Measurements from ENCODE around the gene TENT4B. TPM values are rescaled to one million over a fixed set of nuclear protein-coding genes. Genes with fewer than 3 reads are reported as not detected.

The TENT4B gene
- polyA plus RNA-seq, 2 of the 4 experiments (the other 2 are of a cell fraction): 12.2 to 19.4 TPM

- TF ChIP-seq EHF (CRISPR knock-in tag; IDR thresholded peaks at IDR 0.05): no peak
- TF ChIP-seq FOXS1 (CRISPR knock-in tag; IDR thresholded peaks at IDR 0.05): no peak
- no peak for TF ChIP-seq RARB (CRISPR knock-in tag; IDR thresholded peaks at IDR 0.05)
- TF ChIP-seq EHMT2 (IDR thresholded peaks at IDR 0.05; ENCODE audit: low read depth): no peak
- TF ChIP-seq RAD21 (conservative IDR thresholded peaks at IDR 0.05 in 1 of 2, IDR thresholded peaks at IDR 0.05 in 1 of 2): no peak
- TF ChIP-seq FOSB (CRISPR knock-in tag; IDR thresholded peaks at IDR 0.05): no peak
- no peak for TF ChIP-seq POLR2A (IDR thresholded peaks at IDR 0.05; ENCODE audit: low read length)
- no peak for TF ChIP-seq ZSCAN20 (CRISPR knock-in tag; IDR thresholded peaks at IDR 0.05)
- no peak for TF ChIP-seq BCL3 (IDR thresholded peaks at IDR 0.05)
- no peak for TF ChIP-seq JUN (IDR thresholded peaks at IDR 0.05)
- DNase-seq (ENCODE audit: low read depth in 1 of 2, low spot score in 1 of 2) (peak in 1 of 2 experiments; percentile 34), ATAC-seq (peak; percentile 25 to 45), FAIRE-seq (no peak)
- ChIA-PET POLR2A (no interaction called here), CTCF (interaction anchor here (2.5 kb wide), 1 partner anchor 57 kb away, joined by 11 read pairs; no protein-coding TSS in a partner anchor)
- peak overlapping the region; percentile 71 for H3K4me3 ChIP-seq
- peak overlapping the region; percentile 99 for H3K4me2 ChIP-seq
- WGBS (ENCODE audit: missing lambda C conversion rate): 3% methylated on average over 32 of the region's 89 CpGs
- H3K27ac ChIP-seq: peak overlapping the region; percentile 96
- no peaks in the 10 kb centered on the region for H3K9me3 ChIP-seq
- peaks cover 29% of the 10 kb centered on the region for H3K4me1 ChIP-seq
Observed at GRCh38 chr16:50153596-50154419, 702 bp downstream of the TENT4B start.

GRCh38 chr16:50154420-50154950, 1.4 kb downstream of the TENT4B start:
- peak overlapping the region; percentile 96 for H3K27ac ChIP-seq
- no peaks in the 10 kb centered on the region for H3K9me3 ChIP-seq
- peaks cover 29% of the 10 kb centered on the region for H3K4me1 ChIP-seq
- ChIA-PET POLR2A (interaction anchor here (0.6 kb wide), 1 partner anchor 88 kb away, joined by 5 read pairs; no protein-coding TSS in a partner anchor), CTCF (interaction anchor here (1.8 kb wide), 1 partner anchor 57 kb away, joined by 10 read pairs; no protein-coding TSS in a partner anchor)
- peak overlapping the region; percentile 99 for H3K4me2 ChIP-seq
- ATAC-seq: no peak
- FAIRE-seq: no peak
- TF ChIP-seq TP53 (CRISPR knock-in tag; IDR thresholded peaks at IDR 0.05) (no peak), FOSB (CRISPR knock-in tag; IDR thresholded peaks at IDR 0.05) (no peak), MYC (IDR thresholded peaks at IDR 0.05; ENCODE audit: borderline replicate concordance, low read length) (no peak), FOSL2 (IDR thresholded peaks at IDR 0.05) (no peak), FOSL2 (CRISPR knock-in tag; IDR thresholded peaks at IDR 0.05) (no peak), CBX8 (IDR thresholded peaks at IDR 0.05) (no peak), CHD4 (IDR thresholded peaks at IDR 0.05; ENCODE audit: borderline replicate concordance) (no peak), HOXA7 (CRISPR knock-in tag; IDR thresholded peaks at IDR 0.05) (no peak), NPAS2 (CRISPR knock-in tag; IDR thresholded peaks at IDR 0.05; ENCODE audit: borderline replicate concordance) (no peak), BCL3 (IDR thresholded peaks at IDR 0.05) (no peak), RAD21 (conservative IDR thresholded peaks at IDR 0.05 in 1 of 2, IDR thresholded peaks at IDR 0.05 in 1 of 2) (no peak), POLR2AphosphoS2 (conservative IDR thresholded peaks at IDR 0.05; ENCODE audit: low read length) (no peak), JUN (IDR thresholded peaks at IDR 0.05) (no peak)
- H3K4me3 ChIP-seq: peak overlapping the region; percentile 71
- 15% methylated on average over 10 of the region's 10 CpGs for WGBS (ENCODE audit: missing lambda C conversion rate)
- peak; percentile 12 to 16 for DNase-seq (ENCODE audit: low read depth in 1 of 2, low spot score in 1 of 2)

- FAIRE-seq (no peak), ATAC-seq (no peak), DNase-seq (ENCODE audit: low read depth in 1 of 2, low spot score in 1 of 2) (no peak)
- no peak overlapping the region for H3K27ac ChIP-seq
- TF ChIP-seq MYC (IDR thresholded peaks at IDR 0.05; ENCODE audit: borderline replicate concordance, low read length) (no peak), JUN (IDR thresholded peaks at IDR 0.05) (no peak), RARB (CRISPR knock-in tag; IDR thresholded peaks at IDR 0.05) (no peak), KDM5A (IDR thresholded peaks at IDR 0.05) (no peak), E2F6 (IDR thresholded peaks at IDR 0.05; ENCODE audit: borderline replicate concordance, low read depth) (no peak), ZC3H11A (IDR thresholded peaks at IDR 0.05) (no peak), CTCF (IDR thresholded peaks at IDR 0.05) (no peak), CHD2 (IDR thresholded peaks at IDR 0.05; ENCODE audit: low read length, partially characterized antibody) (no peak), SMC3 (IDR thresholded peaks at IDR 0.05) (no peak)
- H3K4me2 ChIP-seq: peak overlapping the region; percentile 99
- no peaks in the 10 kb centered on the region for H3K9me3 ChIP-seq
- ChIA-PET CTCF (interaction anchor here (1.1 to 1.8 kb wide), 2 partner anchors 18 to 55 kb away, joined by 3 to 10 read pairs; no protein-coding TSS in a partner anchor), POLR2A (no interaction called here)
- peak overlapping the region; percentile 71; the same call in 1 of the 3 replicates for H3K4me3 ChIP-seq
- peaks cover 31% of the 10 kb centered on the region for H3K4me1 ChIP-seq
- WGBS (ENCODE audit: missing lambda C conversion rate): 94% methylated on average over 1 of the region's 1 CpG
Observed at GRCh38 chr16:50155925-50156324, 2.8 kb downstream of the TENT4B start.

Data from A549 (cell line).